H9 (cell line): ENCODE results near the gene FBN2. TPM values are rescaled to one million over a fixed set of nuclear protein-coding genes. Genes with fewer than 3 reads are reported as not detected.

Experiments used
- DNase-seq: peaks from one replicate; pipeline ENCODE4 v3.0.0-alpha.2; 2017
- H2AFZ ChIP-seq: one replicate; pipeline ENCODE4 v1.6.1; 2013; ENCODE audit warnings: mild to moderate bottlenecking, low read length, control low read depth, moderate library complexity
- H2AK5ac ChIP-seq: 2 replicates; pipeline ENCODE4 v1.6.1; 2013; ENCODE audit warnings: low read length, control low read depth, mixed read lengths; ENCODE audit not compliant: insufficient read length
- H2BK120ac ChIP-seq: one replicate; pipeline ENCODE4 v1.6.1; 2013; ENCODE audit warnings: low read depth, mild to moderate bottlenecking, low read length, control low read depth, inconsistent platforms; ENCODE audit not compliant: poor library complexity, severe bottlenecking
- H2BK12ac ChIP-seq: 2 replicates; pipeline ENCODE4 v1.6.1; 2013; ENCODE audit warnings: low read length, control low read depth, mixed read lengths, low read depth; ENCODE audit not compliant: insufficient read length
- H2BK15ac ChIP-seq: 2 replicates; pipeline ENCODE4 v1.6.1; 2013; ENCODE audit warnings: low read depth, low read length, control low read depth
- H2BK20ac ChIP-seq: one replicate; pipeline ENCODE4 v1.6.1; 2013; ENCODE audit warnings: low read depth, mild to moderate bottlenecking, low read length, control low read depth, inconsistent platforms; ENCODE audit not compliant: poor library complexity, severe bottlenecking
- H2BK5ac ChIP-seq: 2 replicates; pipeline ENCODE4 v1.6.1; 2013; ENCODE audit warnings: low read length, control low read depth, mixed read lengths; ENCODE audit not compliant: insufficient read length
- H3K14ac ChIP-seq: 2 replicates; pipeline ENCODE4 v1.6.1; 2013; ENCODE audit warnings: low read length, control low read depth; ENCODE audit not compliant: insufficient read depth
- H3K18ac ChIP-seq: 2 replicates; pipeline ENCODE4 v1.6.1; 2013; ENCODE audit warnings: low read depth, mild to moderate bottlenecking, mixed read lengths, low read length, control low read depth; ENCODE audit not compliant: insufficient read length
- H3K23ac ChIP-seq: 2 replicates; pipeline ENCODE4 v1.6.1; 2013; ENCODE audit warnings: low read length, control low read depth, mixed read lengths, low read depth; ENCODE audit not compliant: insufficient read length
- H3K23me2 ChIP-seq: 2 replicates; pipeline ENCODE4 v1.6.1; 2013; ENCODE audit warnings: low read depth, mild to moderate bottlenecking, mixed read lengths, low read length, control low read depth; ENCODE audit not compliant: insufficient read length, poor library complexity, severe bottlenecking
- H3K27ac ChIP-seq: 2 replicates; pipeline ENCODE4 v1.5.1; 2013; ENCODE audit warnings: low read length, control low read depth, mixed read lengths, low read depth; ENCODE audit not compliant: insufficient read length
- H3K27me3 ChIP-seq: 2 replicates; pipeline ENCODE4 v1.6.1; 2013; ENCODE audit warnings: low read length, control low read depth, inconsistent platforms; ENCODE audit not compliant: insufficient read depth
- H3K4ac ChIP-seq: 2 replicates; pipeline ENCODE4 v1.6.1; 2013; ENCODE audit warnings: low read depth, mild to moderate bottlenecking, control low read depth, inconsistent platforms, low read length, moderate library complexity
- H3K4me1 ChIP-seq: 2 replicates; pipeline ENCODE4 v1.6.1; 2013; ENCODE audit warnings: low read length, control low read depth, inconsistent platforms; ENCODE audit not compliant: insufficient read depth
- H3K4me2 ChIP-seq: 2 replicates; pipeline ENCODE4 v1.6.1; 2013; ENCODE audit warnings: low read length, control low read depth, mixed read lengths; ENCODE audit not compliant: insufficient read length, insufficient read depth
- H3K56ac ChIP-seq: 2 replicates; pipeline ENCODE4 v1.6.1; 2013; ENCODE audit warnings: low read depth, mild to moderate bottlenecking, mixed read lengths, low read length, control low read depth; ENCODE audit not compliant: insufficient read length
- H3K79me1 ChIP-seq: 2 replicates; pipeline ENCODE4 v1.6.1; 2013; ENCODE audit warnings: low read depth, mild to moderate bottlenecking, moderate library complexity, low read length, control low read depth, inconsistent platforms; ENCODE audit not compliant: insufficient read depth, poor library complexity, severe bottlenecking
- H3K79me2 ChIP-seq: 2 replicates; pipeline ENCODE4 v1.6.1; 2013; ENCODE audit warnings: low read length, control low read depth, inconsistent platforms; ENCODE audit not compliant: insufficient read depth
- H3K9ac ChIP-seq: 2 replicates; pipeline ENCODE4 v1.6.1; 2013; ENCODE audit warnings: low read length, control low read depth, mixed read lengths; ENCODE audit not compliant: insufficient read length; ENCODE audit errors: extremely low read depth
- H3K9me3 ChIP-seq: one replicate; pipeline ENCODE4 v1.6.1; 2013; ENCODE audit warnings: low read depth, low read length, inconsistent platforms; ENCODE audit not compliant: control insufficient read depth
- H3T11ph ChIP-seq: one replicate; pipeline ENCODE4 v1.6.1; 2013; ENCODE audit warnings: mild to moderate bottlenecking, low read length, control low read depth, inconsistent platforms
- H4K20me1 ChIP-seq: one replicate; pipeline ENCODE4 v1.6.1; 2013; ENCODE audit not compliant: control insufficient read depth, insufficient read length, insufficient read depth
- H4K5ac ChIP-seq: 2 replicates; pipeline ENCODE4 v1.6.1; 2013; ENCODE audit warnings: low read depth, mild to moderate bottlenecking, mixed read lengths, low read length, control low read depth; ENCODE audit not compliant: insufficient read length
- H4K8ac ChIP-seq: replicated peaks from 2 replicates; pipeline ENCODE4 v1.6.1; 2013; ENCODE audit warnings: low read length, control low read depth, mixed read lengths, low read depth; ENCODE audit not compliant: insufficient read length
- H4K91ac ChIP-seq: 2 replicates; pipeline ENCODE4 v1.6.1; 2013; ENCODE audit warnings: low read depth, mild to moderate bottlenecking, moderate library complexity, mixed read lengths, low read length, control low read depth; ENCODE audit not compliant: insufficient read length
- H3K27ac Mint-ChIP-seq, 3 experiments: 2 replicates in 2 of 3; 3 replicates in 1 of 3; pipeline ENCODE4 v1.8.0; 2020 to 2021; ENCODE audit warnings: mixed read lengths in 3 of 3, mild to moderate bottlenecking in 1 of 3, moderate library complexity in 1 of 3
- H3K27me3 Mint-ChIP-seq: 2 replicates; pipeline ENCODE4 v1.8.0; 2021; ENCODE audit warnings: low read depth, mild to moderate bottlenecking, moderate library complexity, mixed read lengths
- H3K36me3 Mint-ChIP-seq, 3 experiments: 2 replicates in 2 of 3; 3 replicates in 1 of 3; pipeline ENCODE4 v1.8.0; 2020 to 2021; ENCODE audit warnings: low read depth in 3 of 3, mixed read lengths in 3 of 3; ENCODE audit not compliant: insufficient read depth in 1 of 3
- H3K4me1 Mint-ChIP-seq, 2 experiments: 2 replicates each; pipeline ENCODE4 v1.8.0; 2020; ENCODE audit warnings: mixed read lengths in 2 of 2
- H3K4me3 Mint-ChIP-seq, 2 experiments: 2 replicates in 1 of 2; 3 replicates in 1 of 2; pipeline ENCODE4 v1.8.0; 2020 to 2021; ENCODE audit warnings: mild to moderate bottlenecking in 2 of 2, mixed read lengths in 2 of 2, moderate library complexity in 1 of 2
- H3K9me3 Mint-ChIP-seq, 2 experiments: 2 replicates in 1 of 2; 3 replicates in 1 of 2; pipeline ENCODE4 v1.8.0; 2020; ENCODE audit warnings: mild to moderate bottlenecking in 2 of 2, mixed read lengths in 2 of 2, moderate library complexity in 1 of 2
- CTCF ChIP-seq: fragments of 200-600 bp; sonication (generic); conservative IDR thresholded peaks from 3 replicates; pipeline ENCODE4 v1.8.0; 2021; ENCODE audit warnings: antibody characterized with exemption, mild to moderate bottlenecking
- WGBS: extraction: QIAGEN DNeasy Blood & Tissue Kit; methylation state at CpG from one replicate; pipeline ENCODE4 v1.1.7; 2013; ENCODE audit warnings: missing lambda C conversion rate, low lambda C conversion rate, mixed read lengths; ENCODE audit not compliant: insufficient read length; ENCODE audit errors: extremely low coverage; 5-methylcytosine and 5-hydroxymethylcytosine counted together
- total RNA-seq: library from RNA; stranded (reverse); gene quantifications from 2 replicates; pipeline ENCODE4 v1.2.1, GENCODE V29; 2021

FBN2 gene
- total RNA-seq, 1 experiment from 2014 or later = 8.3 TPM

GRCh38 chr5:128334010-128334716, 203.9 kb downstream of the FBN2 start:
- H3T11ph ChIP-seq = no peak overlapping the region
- H3K56ac ChIP-seq = no peak overlapping the region
- no peaks in the 10 kb centered on the region for H3K79me1 ChIP-seq
- no peak overlapping the region for H2BK15ac ChIP-seq
- TF ChIP-seq CTCF = no peak
- no peak overlapping the region for H4K91ac ChIP-seq
- no peak overlapping the region for H3K4me2 ChIP-seq
- Mint-ChIP-seq H3K27ac (peak overlapping the region in 1 of 3 experiments; percentile 51; a peak in 1 of 7 replicates), H3K36me3 (peaks cover 2 to 27% (median 23%) of the 10 kb centered on the region in 3 experiments; a peak in 4 of 7 replicates), H3K27me3 (no peaks in the 10 kb centered on the region), H3K4me3 (no peak overlapping the region), H3K9me3 (peaks cover 0 to 2% of the 10 kb centered on the region in 2 experiments; a peak in 2 of 5 replicates), H3K4me1 (no peaks in the 10 kb centered on the region)
- no peak for DNase-seq
- no peaks in the 10 kb centered on the region for H4K20me1 ChIP-seq
- no peak overlapping the region for H3K23ac ChIP-seq
- no peak overlapping the region for H3K14ac ChIP-seq
- WGBS = no CpG with 5 or more reads among the region's 9 CpGs
- H3K23me2 ChIP-seq = no peaks in the 10 kb centered on the region
- H3K27me3 ChIP-seq = no peaks in the 10 kb centered on the region
- H2BK12ac ChIP-seq = no peak overlapping the region
- no peak overlapping the region for H2BK5ac ChIP-seq
- no peaks in the 10 kb centered on the region for H3K4me1 ChIP-seq
- no peak overlapping the region for H4K8ac ChIP-seq
- no peak overlapping the region for H4K5ac ChIP-seq
- no peak overlapping the region for H3K4ac ChIP-seq
- H3K79me2 ChIP-seq = no peaks in the 10 kb centered on the region
- H3K9me3 ChIP-seq = no peaks in the 10 kb centered on the region
- H2AFZ ChIP-seq = no peak overlapping the region
- H2BK120ac ChIP-seq = no peak overlapping the region
- H3K27ac ChIP-seq = no peak overlapping the region
- H3K18ac ChIP-seq = no peak overlapping the region
- H2BK20ac ChIP-seq = no peak overlapping the region
- no peak overlapping the region for H2AK5ac ChIP-seq
- no peak overlapping the region for H3K9ac ChIP-seq
